ENCODE data around the gene ARHGAP15.

Gene ARHGAP15

GRCh38 chr2:143452817-143453451 lies 323.7 kb downstream of the ARHGAP15 start:
- Histone ChIP-seq H3K9ac (no peak overlapping the region), H4K20me1 (ENCODE audit: insufficient read depth) (no peaks in the 10 kb centered on the region), H3K4me3 (IDR thresholded peaks at IDR 0.05; ENCODE audit: insufficient read depth, low read depth, low read length) (no peak overlapping the region), H3K27me3 (ENCODE audit: insufficient read depth, low read depth) (no peaks in the 10 kb centered on the region), H3K36me3 (ENCODE audit: insufficient read depth) (no peaks in the 10 kb centered on the region), H3K4me2 (no peak overlapping the region), H2AFZ (ENCODE audit: low read depth) (no peak overlapping the region), H3K27ac (no peak overlapping the region), H3K79me2 (ENCODE audit: insufficient read depth, low read depth) (no peaks in the 10 kb centered on the region), H3K4me1 (ENCODE audit: low read depth, poor library complexity, severe bottlenecking) (no peaks in the 10 kb centered on the region)
- no peak for TF ChIP-seq CTCF (conservative IDR thresholded peaks at IDR 0.05; ENCODE audit: low read depth, low read length)

- TF ChIP-seq CTCF (conservative IDR thresholded peaks at IDR 0.05; ENCODE audit: low read depth, low read length) = no peak
- Histone ChIP-seq H3K4me1 (ENCODE audit: low read depth, poor library complexity, severe bottlenecking) (no peaks in the 10 kb centered on the region), H3K4me2 (no peak overlapping the region), H3K36me3 (ENCODE audit: insufficient read depth) (no peaks in the 10 kb centered on the region), H3K79me2 (ENCODE audit: insufficient read depth, low read depth) (no peaks in the 10 kb centered on the region), H2AFZ (ENCODE audit: low read depth) (no peak overlapping the region), H3K9ac (no peak overlapping the region), H3K27ac (no peak overlapping the region), H3K27me3 (ENCODE audit: insufficient read depth, low read depth) (no peaks in the 10 kb centered on the region), H4K20me1 (ENCODE audit: insufficient read depth) (no peaks in the 10 kb centered on the region), H3K4me3 (IDR thresholded peaks at IDR 0.05; ENCODE audit: insufficient read depth, low read depth, low read length) (no peak overlapping the region)
Measured at GRCh38 chr2:143453981-143454511, 324.8 kb downstream of the ARHGAP15 start.

- H3K27ac ChIP-seq = no peak overlapping the region
- no peak overlapping the region for H3K4me2 ChIP-seq
- no peaks in the 10 kb centered on the region for H4K20me1 ChIP-seq (ENCODE audit: insufficient read depth)
- H3K79me2 ChIP-seq (ENCODE audit: insufficient read depth, low read depth) = no peaks in the 10 kb centered on the region
- H3K27me3 ChIP-seq (ENCODE audit: insufficient read depth, low read depth) = no peaks in the 10 kb centered on the region
- no peak overlapping the region for H3K4me3 ChIP-seq (IDR thresholded peaks at IDR 0.05; ENCODE audit: insufficient read depth, low read depth, low read length)
- H3K36me3 ChIP-seq (ENCODE audit: insufficient read depth) = no peaks in the 10 kb centered on the region
- H2AFZ ChIP-seq (ENCODE audit: low read depth) = no peak overlapping the region
- H3K9ac ChIP-seq = no peak overlapping the region
- no peaks in the 10 kb centered on the region for H3K4me1 ChIP-seq (ENCODE audit: low read depth, poor library complexity, severe bottlenecking)
- no peak for TF ChIP-seq CTCF (conservative IDR thresholded peaks at IDR 0.05; ENCODE audit: low read depth, low read length)
Measured at GRCh38 chr2:143455317-143455716, 326.1 kb downstream of the ARHGAP15 start.

GRCh38 chr2:143458258-143459190 lies 329.3 kb downstream of the ARHGAP15 start:
- Histone ChIP-seq H3K9ac (no peak overlapping the region), H3K27me3 (ENCODE audit: insufficient read depth, low read depth) (no peaks in the 10 kb centered on the region), H3K4me1 (ENCODE audit: low read depth, poor library complexity, severe bottlenecking) (no peaks in the 10 kb centered on the region), H3K4me3 (IDR thresholded peaks at IDR 0.05; ENCODE audit: insufficient read depth, low read depth, low read length) (no peak overlapping the region), H3K36me3 (ENCODE audit: insufficient read depth) (no peaks in the 10 kb centered on the region), H3K4me2 (no peak overlapping the region), H3K79me2 (ENCODE audit: insufficient read depth, low read depth) (no peaks in the 10 kb centered on the region), H4K20me1 (ENCODE audit: insufficient read depth) (no peaks in the 10 kb centered on the region), H2AFZ (ENCODE audit: low read depth) (no peak overlapping the region), H3K27ac (no peak overlapping the region)
- TF ChIP-seq CTCF (conservative IDR thresholded peaks at IDR 0.05; ENCODE audit: low read depth, low read length) = no peak

Measured in KMS-11 (cell line).